Ramos (cell line): Measurements from ENCODE around the gene MAP3K9.

Experiments used
- in situ Hi-C: fragments of 300-500 bp; cut with MboI; formaldehyde crosslinking; loops from one replicate; pipeline ENCODE4 v1.14.3; 2022; ENCODE audit warnings: low sequenced_read_pairs; ENCODE audit not compliant: unreplicated experiment

Gene MAP3K9

DNA sequence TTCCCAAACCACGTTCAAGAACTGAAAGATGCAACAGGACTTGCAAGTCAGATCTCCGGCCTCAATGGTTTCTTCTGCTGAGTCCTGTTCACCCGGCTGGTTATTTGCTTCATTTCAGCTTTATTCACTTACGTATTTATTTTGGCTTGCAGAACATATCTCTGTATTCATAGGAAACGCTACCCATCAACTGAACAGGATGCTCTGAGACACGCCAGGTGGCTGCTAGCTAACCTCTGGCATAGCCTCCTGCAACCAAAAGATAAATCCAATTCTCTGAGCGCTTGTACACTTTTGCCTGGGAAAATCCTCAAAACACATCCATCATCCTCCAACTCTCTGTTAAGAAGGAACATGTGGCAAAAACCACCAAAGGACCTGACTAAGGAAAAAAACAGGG lies 17.3 kb downstream of the MAP3K9 start:
- in situ Hi-C loops, result no loop called here

DNA sequence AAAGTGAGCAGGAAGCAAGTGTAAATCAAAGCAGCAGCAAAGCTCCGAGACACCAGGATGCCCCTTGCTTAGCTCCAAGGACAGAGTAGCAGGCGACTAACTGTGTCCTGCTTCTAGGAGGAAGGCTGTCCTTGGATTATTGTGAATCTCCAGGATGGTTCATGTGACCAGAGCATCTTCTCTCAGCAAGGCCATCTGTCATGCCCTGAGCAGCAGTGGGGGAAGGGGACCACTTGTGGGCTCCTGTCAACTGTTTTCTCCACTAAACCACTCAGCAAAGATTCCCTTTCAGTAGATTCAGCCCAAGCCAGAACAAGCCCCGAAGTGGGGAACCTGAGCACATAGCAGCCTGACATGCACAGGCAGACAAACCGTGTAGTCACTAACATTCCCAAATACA lies 19.4 kb downstream of the MAP3K9 start:
- in situ Hi-C loops, result no loop called here

DNA sequence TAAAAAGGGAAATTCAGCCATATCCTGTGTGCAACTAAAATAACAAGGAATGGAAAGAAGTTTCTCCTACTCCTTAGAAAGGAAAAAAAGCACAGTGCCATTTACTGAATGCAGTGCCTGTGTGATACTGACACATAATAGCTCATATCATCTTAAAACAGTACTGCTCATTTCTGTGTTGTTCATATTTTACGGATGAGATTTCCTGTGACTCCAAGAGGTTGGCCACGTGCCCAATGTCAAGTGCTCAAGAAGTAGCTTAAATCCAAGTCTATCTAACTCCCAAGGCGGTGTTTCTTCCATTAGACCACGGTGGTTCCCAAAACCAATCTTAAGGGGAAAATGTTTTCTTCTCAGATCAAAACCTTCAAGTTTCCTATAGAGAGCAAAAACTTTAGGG lies 20.0 kb downstream of the MAP3K9 start:
- in situ Hi-C loops, result no loop called here

DNA sequence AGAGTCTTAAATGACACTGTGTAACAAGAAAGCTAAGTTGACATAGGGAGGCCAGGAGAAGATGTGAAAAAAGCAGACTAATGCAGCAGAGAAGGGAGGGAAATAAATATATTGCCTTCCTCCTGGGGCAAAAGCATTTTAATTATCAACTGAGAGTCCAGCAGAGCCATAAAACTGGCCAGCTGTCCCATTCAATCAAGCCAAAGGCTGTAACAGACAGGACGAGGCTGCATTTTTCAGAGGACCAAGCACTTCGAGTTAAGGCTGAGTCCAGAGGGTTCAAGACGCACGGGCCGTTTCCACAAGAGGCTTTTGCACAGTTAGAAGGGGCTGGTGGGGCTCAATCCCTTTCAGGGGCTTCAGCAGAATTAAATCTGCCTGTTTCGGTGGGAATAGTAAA lies 20.4 kb downstream of the MAP3K9 start:
- in situ Hi-C loops, result no loop called here

DNA sequence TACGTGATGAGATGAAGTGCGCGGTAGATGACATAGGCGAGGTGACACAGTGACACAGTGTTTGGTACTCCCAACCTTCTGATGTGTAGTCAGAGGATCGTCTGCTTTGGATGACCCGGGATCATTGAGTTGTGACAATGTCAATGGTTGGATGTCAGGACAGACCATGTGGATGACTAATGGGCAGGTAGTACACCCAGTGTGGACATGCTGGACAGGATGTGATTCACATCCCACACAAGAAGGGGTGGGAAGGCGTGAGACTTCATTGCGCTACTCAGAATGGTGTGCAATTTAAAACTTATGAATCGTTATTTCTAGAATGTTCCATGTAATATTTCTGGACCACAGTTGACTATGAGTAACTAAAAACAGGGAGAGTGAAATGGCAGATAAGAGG lies 23.8 kb downstream of the MAP3K9 start:
- in situ Hi-C loops, result no loop called here

DNA sequence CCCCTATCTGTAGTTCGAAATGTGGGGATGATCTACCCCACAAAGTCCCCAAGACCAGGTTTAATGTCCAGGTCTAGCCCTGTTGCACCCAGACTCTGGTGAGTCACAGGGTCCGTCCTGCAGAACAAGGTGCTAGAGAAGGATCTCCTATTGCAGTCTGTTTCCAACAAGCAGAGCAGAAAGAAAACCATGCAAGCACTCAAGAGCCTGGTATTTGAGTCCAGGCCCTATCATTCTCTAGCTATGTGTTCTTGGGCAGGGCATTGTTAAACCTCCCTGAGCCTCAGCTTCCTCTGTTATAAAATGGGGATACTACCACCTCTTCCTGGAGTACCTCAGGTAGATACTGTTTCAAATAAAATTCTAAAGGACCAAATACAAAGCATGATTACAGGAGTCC lies 24.4 kb downstream of the MAP3K9 start:
- in situ Hi-C loops, result no loop called here

DNA sequence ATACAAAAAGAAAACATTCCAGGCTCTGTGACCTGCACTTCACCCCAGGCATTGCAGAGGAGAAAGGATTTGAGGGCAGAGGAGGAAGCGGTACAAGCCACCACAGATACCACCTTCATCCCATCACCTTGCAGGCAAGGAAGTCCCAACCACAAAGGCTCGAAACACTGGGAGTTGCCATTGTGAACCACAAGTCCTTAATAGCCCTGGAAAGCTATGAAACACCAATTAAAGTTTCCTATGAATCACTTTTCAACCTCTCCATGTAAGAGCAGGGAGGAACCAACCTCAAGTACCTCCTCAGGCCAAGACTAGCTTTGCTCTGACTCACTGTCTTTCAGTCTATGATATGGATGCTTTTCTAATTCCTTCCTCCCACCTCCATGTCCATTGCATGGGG lies 27.0 kb downstream of the MAP3K9 start:
- in situ Hi-C loops, result no loop called here

DNA sequence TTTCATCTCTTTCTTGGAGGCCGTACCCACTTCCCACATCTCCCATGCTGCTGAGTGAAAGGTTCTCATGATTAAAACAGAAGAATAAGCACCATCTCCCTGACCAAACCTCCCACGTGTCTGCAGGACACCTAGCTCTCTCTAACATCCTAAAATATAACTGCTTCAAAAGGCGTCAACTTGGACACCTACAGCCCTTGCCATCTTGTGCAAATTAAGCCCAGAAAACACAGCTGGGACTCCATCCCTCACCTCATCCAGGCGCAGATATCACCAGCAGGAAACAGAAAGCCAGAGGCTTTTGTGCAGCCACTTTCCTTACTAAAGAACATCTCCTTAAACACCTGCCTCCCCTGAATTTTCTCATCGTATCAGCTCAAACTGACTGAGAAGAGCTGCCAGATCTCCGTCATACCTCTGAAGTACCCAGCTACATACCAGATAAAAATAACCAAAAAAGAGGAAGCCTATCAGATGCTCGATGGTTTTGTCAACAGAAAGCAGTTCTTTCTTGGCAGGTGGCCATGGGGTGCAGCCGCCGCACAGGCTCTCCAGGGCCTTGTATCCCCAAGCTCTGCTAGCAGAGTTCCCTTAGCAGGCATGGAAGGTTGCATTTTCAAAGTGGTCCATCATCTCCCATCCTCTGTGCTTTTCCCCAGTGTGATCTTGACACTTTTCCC lies 28.8 kb downstream of the MAP3K9 start:
- in situ Hi-C loops, result no loop called here

DNA sequence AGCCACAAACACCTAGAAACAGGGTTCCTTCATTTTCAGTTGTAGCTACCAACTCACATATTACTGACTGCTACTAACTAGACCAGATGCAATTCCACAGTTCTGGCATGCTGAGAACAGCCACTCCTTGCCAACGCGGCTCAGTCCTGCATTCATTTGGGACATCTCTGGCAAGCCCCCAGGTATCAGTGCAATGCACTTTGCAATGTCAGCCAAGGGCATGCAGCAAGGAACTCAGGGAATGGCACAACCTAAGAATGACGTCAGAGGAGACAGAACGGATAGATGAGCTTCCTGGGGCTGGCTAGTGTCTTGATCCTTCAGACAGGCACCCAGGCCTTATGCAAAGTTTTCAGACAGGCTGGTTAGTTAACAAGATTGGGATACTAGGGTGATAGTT lies 29.6 kb downstream of the MAP3K9 start:
- in situ Hi-C loops, result no loop called here

DNA sequence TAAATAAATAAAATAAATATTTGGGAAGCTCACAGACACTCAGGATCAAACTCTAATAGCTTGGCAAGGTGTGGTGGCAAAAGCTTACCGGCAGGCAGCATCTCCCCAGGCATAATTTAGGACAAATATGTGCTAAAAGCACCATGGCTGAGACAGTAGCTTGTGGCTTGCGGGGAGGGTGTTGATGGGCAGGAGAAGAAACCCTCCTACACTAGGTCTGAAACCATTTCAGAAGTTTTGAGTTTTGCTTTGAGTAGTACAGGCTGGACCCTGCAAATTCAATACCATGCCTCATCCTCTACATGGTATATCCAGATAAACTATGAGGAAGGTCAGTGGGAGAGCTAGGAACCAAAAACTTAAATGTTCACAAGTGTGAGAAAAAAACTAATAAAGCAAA lies 33.1 kb downstream of the MAP3K9 start:
- in situ Hi-C loops, result no loop called here

DNA sequence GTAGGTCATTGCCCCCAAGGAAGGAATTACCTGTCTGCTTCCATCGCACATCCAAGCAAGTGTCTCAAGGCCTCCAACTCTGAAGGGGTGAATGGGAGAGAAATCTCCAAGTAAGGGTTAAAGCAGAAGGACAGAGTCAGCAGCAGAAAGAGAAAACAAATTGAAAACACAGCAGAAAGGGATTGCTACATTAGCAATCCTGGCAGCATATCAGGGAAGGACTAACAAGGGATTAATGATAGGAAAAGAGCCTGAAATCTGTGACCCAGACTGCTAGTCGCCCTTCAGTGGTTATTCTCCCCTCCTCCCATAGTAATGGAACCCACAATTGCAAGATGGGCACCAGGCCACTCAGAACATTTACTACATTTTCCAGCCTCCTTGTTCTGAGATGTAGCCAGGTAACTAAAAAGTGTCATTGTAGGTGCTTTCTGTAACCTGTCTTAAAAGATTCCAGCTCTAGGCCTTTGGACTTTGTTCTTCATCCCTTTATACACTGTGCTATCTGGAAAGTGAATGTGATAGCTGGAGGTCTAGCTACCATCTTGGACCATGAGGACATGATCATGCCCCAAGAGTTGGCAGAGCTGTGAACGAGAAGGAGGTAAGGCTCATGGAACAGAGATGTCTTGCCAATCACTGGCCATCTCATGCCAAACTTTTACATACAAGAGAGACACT lies 36.0 kb downstream of the MAP3K9 start:
- in situ Hi-C loops, result no loop called here

DNA sequence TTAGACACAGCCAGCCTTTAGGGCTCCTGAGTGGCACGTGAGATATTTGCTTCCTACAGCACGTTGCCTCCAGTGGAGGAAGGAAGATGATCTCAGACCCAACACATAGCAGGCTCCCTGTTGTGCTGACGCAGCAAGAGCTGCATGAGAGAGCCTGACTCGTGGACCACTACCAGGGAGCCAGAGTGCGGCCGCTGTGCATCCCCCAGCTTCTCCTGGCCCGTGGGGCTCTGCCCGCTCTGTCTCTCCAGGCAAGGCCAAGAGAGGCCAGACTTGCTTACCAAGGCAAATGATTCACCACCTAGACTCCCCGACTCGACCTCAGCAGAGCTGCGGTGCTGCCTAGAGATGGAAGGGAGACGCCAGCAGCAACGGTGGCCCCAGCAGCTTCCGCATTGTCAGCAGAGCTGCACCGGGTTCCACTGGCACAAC lies 37.5 kb downstream of the MAP3K9 start:
- in situ Hi-C loops, result no loop called here

DNA sequence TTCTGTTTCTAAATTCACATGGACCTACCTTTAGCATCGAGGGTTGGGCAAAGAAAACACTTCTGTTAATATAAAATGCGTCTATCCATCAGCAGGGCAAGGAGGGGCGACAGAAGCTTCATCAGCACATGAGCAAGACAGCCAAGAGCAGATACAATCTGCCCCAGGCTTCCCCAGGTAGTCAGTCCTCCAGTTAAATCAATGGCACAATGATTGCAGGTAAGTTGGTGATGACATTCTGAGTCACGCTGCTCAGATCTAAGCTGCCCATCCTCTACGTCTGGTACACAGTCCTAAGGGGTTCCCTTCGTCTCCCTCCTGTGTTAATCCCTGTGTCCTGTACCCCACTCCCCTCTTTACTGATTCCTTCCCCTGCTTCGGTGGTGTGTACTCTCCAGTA lies 38.8 kb downstream of the MAP3K9 start:
- in situ Hi-C loops, result no loop called here

DNA sequence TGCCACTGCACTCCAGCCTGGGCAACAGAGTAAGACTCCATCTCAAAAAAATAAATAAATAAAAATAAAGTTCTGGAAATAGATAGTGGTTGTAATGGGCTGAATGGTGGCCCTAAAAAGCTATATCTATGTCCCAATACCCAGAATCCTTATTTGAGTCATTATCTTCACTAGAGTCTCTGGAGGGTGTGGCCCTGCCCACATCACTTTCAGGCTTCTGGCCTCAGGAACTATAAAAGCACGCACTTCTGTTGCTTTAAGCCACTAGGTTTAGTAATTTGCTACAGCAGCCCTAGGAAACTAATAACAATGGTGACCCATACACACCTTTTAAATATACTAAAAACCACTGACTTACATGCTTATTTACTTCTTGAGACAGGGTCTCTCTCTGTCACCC lies 49.9 kb downstream of the MAP3K9 start:
- in situ Hi-C loops, result no loop called here

DNA sequence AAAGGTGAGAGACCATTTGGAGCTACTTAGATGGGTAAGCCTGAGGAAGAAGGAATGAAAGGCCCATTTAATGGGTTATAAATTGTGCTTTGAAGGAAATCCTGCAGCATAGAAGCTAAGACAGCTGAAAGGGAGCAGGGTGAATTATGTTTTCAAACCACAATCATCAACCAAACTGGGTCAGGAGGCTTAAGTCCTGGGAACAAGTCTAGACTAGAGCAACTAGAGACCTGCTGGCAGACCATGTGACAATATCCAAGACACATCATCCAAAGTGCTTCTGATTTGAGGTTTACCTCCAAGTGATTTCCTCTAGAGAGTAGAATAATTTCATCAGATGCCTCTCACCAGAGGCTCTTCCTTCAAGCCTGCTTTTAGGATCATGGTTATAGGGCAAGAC lies 53.7 kb downstream of the MAP3K9 start:
- in situ Hi-C loops, result no loop called here

DNA sequence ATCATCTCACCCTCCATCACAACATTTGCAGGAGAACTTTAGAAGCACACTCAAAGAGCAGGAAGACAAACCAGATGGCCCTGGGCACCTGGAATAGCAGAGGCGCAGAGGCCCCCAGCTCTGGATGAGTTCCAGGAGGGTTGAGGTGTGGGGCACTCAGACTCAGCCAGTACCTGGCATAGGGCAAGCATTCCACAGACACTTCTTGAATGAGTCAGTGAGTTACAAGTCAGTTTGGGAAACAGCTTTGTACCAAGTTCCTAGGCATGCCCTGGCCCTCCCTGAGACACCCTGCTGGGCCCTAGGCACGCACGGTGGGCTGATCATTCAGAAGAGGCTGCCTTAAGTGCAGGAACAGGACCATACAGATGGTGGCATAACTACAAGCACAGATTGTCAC lies 54.3 kb downstream of the MAP3K9 start:
- in situ Hi-C loops, result no loop called here

DNA sequence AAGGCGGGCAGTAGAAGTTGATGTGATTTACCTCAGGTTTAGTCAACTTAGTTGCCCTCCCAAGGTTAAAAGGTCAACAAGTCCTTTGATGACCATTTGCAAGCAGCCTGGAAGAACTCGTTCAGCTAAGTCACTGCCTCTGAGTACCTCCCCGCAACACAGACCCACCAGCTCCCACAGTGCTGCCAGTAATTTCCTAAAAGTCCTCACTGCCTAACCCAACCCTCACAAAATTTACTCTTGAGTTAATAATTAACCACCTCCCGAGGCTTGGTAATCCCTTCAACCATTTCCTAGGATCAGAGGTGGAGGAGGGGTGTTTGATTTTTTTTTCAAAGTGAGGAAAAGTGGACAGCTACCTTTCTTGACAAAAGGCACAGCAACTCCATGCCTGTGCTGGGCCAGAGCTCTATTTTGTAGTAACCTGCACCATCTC lies 55.8 kb downstream of the MAP3K9 start:
- in situ Hi-C loops, result no loop called here

DNA sequence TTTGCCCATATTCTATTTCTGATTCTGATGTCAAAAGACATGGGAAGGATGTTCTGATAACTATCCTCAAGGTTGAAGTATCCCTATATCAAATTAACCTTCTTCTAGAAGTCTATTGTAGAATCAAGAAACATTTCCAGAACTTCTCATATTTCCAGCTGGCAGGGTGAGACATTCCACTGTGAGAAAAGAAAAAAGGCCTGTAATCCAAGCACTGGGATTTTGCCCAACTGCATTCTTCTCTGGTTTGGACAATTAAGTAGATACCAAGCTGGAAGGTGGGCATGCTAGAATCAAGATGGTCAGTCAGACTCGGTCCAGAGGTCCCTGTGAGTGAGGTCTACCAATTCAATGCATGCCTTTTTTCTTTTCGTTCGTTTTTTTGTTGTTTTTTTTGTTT lies 60.9 kb downstream of the MAP3K9 start:
- in situ Hi-C loops, result no loop called here

DNA sequence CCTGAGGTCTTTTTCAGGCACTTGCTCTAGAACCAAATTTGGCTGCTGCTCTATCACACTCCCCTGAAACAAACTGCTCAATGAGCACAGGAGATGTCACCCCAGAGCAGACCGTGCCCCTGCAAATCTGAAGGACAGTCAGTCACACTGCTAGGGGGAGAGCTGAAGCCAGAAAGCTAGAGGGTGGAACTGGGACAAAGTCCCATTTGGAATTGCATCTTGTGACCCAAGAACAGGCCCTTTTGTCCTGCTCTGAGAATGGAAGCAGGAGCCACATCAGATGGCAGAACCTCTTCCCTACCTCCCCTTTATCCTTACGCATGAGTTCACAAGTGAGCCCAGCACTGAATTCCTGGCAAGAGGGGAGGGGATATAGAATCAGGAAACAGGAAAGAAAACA lies 64.7 kb downstream of the MAP3K9 start:
- in situ Hi-C loops, result no loop called here

DNA sequence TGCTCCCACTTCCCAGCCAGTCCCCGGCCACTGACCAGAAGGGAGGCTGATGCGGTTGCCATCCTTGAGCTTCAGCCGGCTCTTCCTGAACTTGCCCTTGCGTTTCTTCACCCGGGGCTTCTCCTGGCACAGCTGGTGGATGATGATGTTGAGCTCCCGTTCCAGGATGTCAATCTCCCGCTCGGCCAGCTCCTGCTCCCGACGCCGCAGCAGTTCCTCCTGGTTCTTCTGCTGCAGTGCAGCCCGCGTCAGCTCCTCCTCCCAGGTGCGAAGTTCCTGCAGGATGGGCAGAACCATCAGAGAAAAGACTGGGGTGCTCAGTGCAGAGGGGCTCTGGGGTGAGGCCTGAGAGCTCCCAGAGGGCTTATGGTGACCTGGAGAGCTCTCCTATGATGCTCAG lies 67.0 kb downstream of the MAP3K9 start:
- in situ Hi-C loops, result no loop called here

DNA sequence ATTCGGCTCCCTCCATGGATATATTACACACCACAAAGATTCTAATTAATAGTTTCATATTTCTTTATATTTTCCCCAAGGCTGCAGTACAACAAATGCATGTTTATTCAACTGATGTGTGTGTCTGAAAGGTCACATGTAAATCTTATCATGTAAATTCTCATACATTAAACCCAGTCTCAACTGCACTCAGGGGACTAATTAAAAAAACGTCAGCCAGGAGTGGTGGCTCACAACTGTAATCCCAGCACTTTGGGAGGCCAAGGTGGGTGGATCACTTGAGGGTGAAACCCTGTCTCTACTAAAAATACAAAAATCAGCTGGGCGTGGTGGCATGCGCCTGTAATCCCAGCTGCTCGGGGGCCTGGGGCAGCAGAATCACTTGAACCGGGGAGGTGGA lies 67.8 kb downstream of the MAP3K9 start:
- in situ Hi-C loops, result no loop called here

DNA sequence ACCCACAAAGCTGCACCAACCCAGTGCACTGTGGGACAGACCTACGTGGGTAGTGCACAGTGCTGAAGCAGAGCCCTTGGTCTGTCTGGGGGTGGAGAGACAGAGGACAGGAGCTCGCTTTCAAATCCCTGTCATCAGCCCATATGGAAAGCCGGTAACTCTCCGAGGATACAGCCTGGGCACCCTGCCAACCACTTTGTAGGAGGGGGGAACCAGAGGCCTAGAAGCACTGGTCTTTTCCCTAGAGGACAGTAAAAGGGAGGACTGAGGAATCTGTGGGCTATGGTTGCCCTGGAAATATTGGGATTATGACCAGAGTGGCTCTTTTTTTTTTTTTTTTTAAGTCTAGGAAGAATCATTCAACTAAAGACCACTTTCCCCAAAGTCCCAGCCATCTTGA lies 74.3 kb downstream of the MAP3K9 start:
- in situ Hi-C loops, result no loop called here
